GM10248 (cell line): Measurements from ENCODE around the gene HBA1.

Experiments
- CTCF ChIA-PET: fragments of 300-600 bp; sonication (Branson Sonifier 250); formaldehyde crosslinking; extraction: SDS; loops from one replicate; lab custom pipeline; 2021; ENCODE audit warnings: antibody characterized with exemption; lab: Yijun Ruan, JAX
- POLR2A ChIA-PET: fragments of 350-650 bp; sonication (Branson Sonifier 250); formaldehyde crosslinking; extraction: SDS; loops from one replicate; lab custom pipeline; 2020; ENCODE audit warnings: antibody characterized with exemption; lab: Yijun Ruan, JAX
- DNase-seq: peaks from one replicate; pipeline ENCODE4 v3.0.0; 2012; ENCODE audit errors: extremely low spot score
- TF ChIP-seq, protein P1 (sequence below): IDR thresholded peaks from 2 replicates; pipeline ENCODE4 v1.5.1; 2012; ENCODE audit warnings: mild to moderate bottlenecking, low read depth; ENCODE audit errors: extremely low read depth, missing control alignments, control extremely low read depth

Gene HBA1

DNA sequence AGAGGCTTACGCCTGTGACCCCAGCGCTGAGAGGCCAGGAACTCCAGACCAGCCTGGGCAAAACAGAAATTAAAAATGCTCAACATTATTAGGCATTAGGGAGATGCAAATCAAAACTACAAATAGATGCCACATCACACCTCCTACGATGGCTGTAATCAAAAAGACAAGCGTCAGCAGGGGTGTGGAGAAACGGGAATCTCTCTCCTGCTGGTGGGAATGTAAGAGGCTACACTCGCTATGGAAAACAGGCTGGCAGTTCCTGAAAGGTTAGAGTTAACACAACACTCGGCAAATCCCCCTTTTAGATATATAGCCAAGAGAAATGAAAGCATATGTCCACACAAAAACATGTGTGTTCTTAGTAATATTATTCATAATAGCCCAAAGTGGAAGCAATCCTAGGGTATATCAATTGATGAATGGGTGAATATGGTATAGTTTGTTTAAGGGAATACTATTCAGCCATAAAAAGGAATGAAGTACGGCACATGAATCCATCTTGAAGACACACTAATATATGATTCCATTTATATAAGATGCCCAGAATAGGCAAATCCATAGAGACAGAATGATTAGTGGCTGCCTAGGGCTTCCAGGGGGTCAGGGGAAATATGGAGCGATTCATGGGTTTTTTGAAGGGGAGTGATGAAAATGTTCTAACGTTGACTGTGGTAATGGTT lies 36.2 kb upstream of the HBA1 start:
- no peak for DNase-seq
- ChIA-PET POLR2A (no interaction called here), CTCF (interaction anchor here (0.7 to 1.9 kb wide), 2 partner anchors 34 to 43 kb away, joined by 4 to 5 read pairs; no protein-coding TSS in a partner anchor)
- TF ChIP-seq, protein P1, sequence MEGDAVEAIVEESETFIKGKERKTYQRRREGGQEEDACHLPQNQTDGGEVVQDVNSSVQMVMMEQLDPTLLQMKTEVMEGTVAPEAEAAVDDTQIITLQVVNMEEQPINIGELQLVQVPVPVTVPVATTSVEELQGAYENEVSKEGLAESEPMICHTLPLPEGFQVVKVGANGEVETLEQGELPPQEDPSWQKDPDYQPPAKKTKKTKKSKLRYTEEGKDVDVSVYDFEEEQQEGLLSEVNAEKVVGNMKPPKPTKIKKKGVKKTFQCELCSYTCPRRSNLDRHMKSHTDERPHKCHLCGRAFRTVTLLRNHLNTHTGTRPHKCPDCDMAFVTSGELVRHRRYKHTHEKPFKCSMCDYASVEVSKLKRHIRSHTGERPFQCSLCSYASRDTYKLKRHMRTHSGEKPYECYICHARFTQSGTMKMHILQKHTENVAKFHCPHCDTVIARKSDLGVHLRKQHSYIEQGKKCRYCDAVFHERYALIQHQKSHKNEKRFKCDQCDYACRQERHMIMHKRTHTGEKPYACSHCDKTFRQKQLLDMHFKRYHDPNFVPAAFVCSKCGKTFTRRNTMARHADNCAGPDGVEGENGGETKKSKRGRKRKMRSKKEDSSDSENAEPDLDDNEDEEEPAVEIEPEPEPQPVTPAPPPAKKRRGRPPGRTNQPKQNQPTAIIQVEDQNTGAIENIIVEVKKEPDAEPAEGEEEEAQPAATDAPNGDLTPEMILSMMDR: no peak

DNA sequence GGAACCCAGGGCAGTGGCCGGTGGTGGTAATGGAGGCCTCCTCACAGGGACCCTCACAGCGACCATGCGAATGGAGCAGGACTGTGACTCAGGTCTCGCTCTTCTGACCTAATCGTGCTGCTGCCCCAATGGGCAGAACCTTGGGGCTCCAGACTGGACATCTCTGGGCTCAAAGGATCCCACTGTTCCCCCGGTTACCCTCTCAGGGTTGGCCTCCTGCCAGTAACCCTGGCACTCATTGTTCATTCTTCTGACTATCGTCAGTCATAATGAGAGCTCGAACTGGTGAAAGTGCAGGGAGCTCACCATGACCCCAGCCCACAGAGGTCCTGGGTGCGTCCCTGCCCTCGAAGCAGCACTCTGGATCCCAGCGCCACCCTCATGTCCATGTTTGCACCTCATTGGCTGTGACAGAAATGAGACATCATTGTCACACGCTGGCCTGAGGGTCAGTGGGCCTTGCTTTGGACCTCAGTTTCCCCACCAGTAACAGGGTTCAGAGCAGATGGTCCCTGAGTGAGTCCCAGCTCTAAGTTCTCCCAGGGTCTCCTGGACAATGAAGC lies 34.0 kb upstream of the HBA1 start:
- ChIA-PET POLR2A (no interaction called here), CTCF (no interaction called here)
- DNase-seq: no peak
- TF ChIP-seq, protein P1: no peak

DNA sequence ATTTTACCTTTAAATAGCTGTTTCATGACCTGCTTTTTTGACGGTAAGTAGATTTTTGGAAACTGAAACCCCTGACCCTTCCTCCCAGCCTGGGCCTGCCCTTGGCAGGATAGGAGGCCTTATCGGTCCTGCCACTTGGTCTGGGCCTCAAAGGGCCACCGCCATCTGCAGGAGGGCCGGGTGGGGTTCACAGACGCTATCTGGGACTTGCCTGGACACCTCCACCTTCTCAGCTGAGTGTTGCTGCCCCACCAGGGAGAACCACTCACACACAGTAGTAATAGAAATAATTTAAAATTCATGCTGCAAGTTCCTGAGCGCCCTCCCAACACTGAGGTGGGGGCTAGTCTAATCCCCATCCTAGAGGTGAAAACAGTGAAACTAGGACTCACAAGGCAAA lies 33.4 kb upstream of the HBA1 start:
- no peak for DNase-seq
- ChIA-PET CTCF (no interaction called here), POLR2A (no interaction called here)
- TF ChIP-seq, protein P1: no peak

DNA sequence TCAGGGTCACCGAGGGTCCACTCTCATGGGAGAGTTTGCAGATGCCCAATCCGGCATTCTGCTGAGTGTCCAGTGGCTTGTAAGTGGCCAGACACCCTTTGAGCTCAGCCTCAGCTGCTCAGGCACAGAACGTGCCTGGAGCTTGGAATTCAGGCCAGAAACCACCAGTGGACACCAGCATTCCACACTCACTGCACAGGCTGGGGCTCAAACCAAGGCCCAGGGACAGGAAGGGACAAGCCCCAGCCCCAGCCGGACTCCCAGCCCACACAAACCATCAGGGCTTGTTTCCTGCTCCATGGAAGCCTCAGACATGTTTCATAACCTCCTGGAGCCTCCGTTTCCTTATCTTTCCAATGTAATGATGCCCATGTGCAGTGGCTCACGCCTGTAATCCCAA lies 33.0 kb upstream of the HBA1 start:
- ChIA-PET POLR2A (no interaction called here), CTCF (no interaction called here)
- TF ChIP-seq, protein P1: no peak
- no peak for DNase-seq

DNA sequence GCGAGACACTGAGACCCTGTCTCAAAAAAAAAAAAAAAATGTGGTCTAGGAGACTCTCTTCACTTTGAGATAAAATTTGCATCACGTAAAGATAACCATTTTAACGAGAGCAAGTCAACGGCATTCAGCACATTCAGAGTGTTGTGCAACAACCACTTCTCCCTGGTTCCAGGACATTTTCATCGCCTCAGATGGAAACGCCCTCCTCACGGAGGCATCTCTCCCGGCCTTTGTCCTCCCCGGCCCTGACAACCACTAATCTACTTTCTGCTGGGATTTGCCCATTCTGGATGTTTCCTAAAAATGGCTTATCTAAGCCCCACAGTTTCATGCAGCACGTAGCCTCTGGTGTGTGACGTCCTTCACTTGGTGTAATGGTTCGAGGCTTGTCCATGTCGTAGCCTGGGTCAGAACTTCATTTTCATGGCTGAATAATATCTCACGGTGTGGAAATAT lies 31.7 kb upstream of the HBA1 start:
- TF ChIP-seq, protein P1: no peak
- ChIA-PET POLR2A (no interaction called here), CTCF (no interaction called here)
- DNase-seq: no peak

DNA sequence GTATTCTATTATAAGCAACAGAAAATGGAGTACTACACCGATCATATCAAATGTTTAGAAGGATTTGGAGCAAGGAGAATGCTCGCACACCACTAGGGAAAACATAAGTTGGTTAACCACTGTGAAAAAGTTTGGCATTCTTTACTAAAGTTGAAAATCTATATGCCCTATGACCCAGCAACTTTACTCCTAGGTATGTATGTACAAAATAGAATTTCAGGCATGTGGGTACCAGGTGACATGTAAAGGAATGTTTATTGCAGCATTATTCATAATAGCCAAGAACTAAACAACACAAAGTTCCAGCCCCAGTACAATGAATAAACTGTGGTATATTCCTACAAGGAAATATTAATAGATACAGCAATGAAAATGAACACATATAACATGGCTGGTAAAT lies 29.8 kb upstream of the HBA1 start:
- CTCF ChIA-PET: no interaction called here
- POLR2A ChIA-PET: no interaction called here
- TF ChIP-seq, protein P1: no peak
- no peak for DNase-seq
